ENCODE data around the gene PDIA4. TPM values are rescaled to one million over a fixed set of nuclear protein-coding genes. Genes with fewer than 3 reads are reported as not detected.
A peak's percentile ranks its signal among the peaks of the same experiment; 100 is the strongest.

Gene PDIA4
- total and polyA plus RNA-seq, 2 of the 8 experiments (the other 6 are each of a cell fraction or from before 2014, with no cell fraction given), result 119 to 303 TPM

DNA sequence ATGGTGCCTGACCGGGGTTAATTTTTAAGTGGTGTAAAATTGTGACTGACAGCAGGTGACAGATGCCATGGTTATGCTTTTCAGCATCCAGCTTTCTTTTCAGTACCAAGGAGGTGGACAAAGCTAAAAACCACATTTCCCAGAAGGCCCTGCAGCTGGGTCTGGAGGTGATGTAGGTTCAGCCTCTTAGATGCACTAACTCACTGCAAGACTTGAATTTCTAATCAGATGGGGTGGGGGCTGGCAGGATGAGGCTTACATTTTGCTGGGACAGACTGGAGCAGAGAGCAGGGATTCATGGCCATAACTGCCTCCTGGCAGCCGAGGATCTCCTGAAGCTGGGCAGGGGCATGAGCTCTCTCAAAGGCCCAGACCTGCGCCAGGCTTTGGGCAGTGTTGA lies 52.4 kb downstream of the PDIA4 start:
- Histone ChIP-seq H3K23me2 (ENCODE audit: low read depth, low read length) (no peaks in the 10 kb centered on the region), H4K5ac (ENCODE audit: insufficient read length, low read depth, low read length) (peak overlapping the region; percentile 8), H3K56ac (replicated peaks; ENCODE audit: insufficient read length, low read depth, low read length) (no peak overlapping the region), H4K8ac (ENCODE audit: extremely low read depth, insufficient read depth, low read length) (no peak overlapping the region), H3K9ac (replicated peaks in 1 of 4; ENCODE audit: extremely low read depth in 1 of 4, low read depth in 3 of 4, low read length in 3 of 4) (no peak overlapping the region; a peak in 1 of 7 replicates), H3K4me2 (ENCODE audit: insufficient read depth in 1 of 2, low read depth in 2 of 2, low read length in 2 of 2) (peak overlapping the region in 1 of 2 experiments; percentile 20; a peak in 1 of 4 replicates), H2BK5ac (ENCODE audit: low read depth, low read length) (peak overlapping the region; percentile 22; the same call in 1 of the 2 replicates), H3K79me2 (ENCODE audit: control insufficient read depth in 1 of 2, insufficient read depth in 2 of 2, low read length in 2 of 2) (no peaks in the 10 kb centered on the region), H4K91ac (replicated peaks; ENCODE audit: insufficient read length, low read length) (no peak overlapping the region), H2AFZ (ENCODE audit: low read length) (peak overlapping the region; percentile 47; the same call in 1 of the 2 replicates), H3K79me1 (ENCODE audit: low read depth, low read length) (no peaks in the 10 kb centered on the region), H3K36me3 (ENCODE audit: control insufficient read depth in 2 of 4, insufficient read depth in 4 of 4, low read length in 3 of 4) (no peaks in the 10 kb centered on the region), H3K4me3 (ENCODE audit: extremely low read depth in 1 of 4, insufficient read depth in 2 of 4, low read depth in 3 of 4, low read length in 4 of 4) (no peak overlapping the region), H3K4ac (replicated peaks; ENCODE audit: insufficient read length, low read depth, low read length) (no peak overlapping the region), H3K27ac (ENCODE audit: low read depth, low read length) (no peak overlapping the region), H3K14ac (ENCODE audit: insufficient read length) (no peak overlapping the region), H3K18ac (ENCODE audit: extremely low read depth, low read length) (no peak overlapping the region; the same call in 1 of the 2 replicates), H3K4me1 (replicated peaks in 1 of 4; ENCODE audit: control insufficient read depth in 3 of 4, insufficient read depth in 4 of 4, low read length in 3 of 4) (peaks cover 4 to 11% (median 8%) of the 10 kb centered on the region in 4 experiments), H3K27me3 (replicated peaks in 1 of 4; ENCODE audit: control insufficient read depth in 3 of 4, extremely low read depth in 1 of 4, insufficient read depth in 3 of 4, low read length in 3 of 4) (no peaks in the 10 kb centered on the region), H2AK5ac (ENCODE audit: low read depth, low read length) (no peak overlapping the region), H2BK20ac (ENCODE audit: low read length) (no peak overlapping the region), H4K20me1 (replicated peaks in 1 of 2; ENCODE audit: control insufficient read depth in 1 of 2, insufficient read depth in 2 of 2, low read length in 2 of 2) (peaks cover 0 to 1% of the 10 kb centered on the region in 2 experiments), H3K23ac (ENCODE audit: insufficient read length) (no peak overlapping the region), H2BK12ac (ENCODE audit: low read depth, low read length) (peak overlapping the region; percentile 41; the same call in 1 of the 2 replicates), H2BK15ac (ENCODE audit: low read length) (peak overlapping the region; percentile 40; the same call in 1 of the 2 replicates), H2BK120ac (replicated peaks; ENCODE audit: low read depth, low read length) (peak overlapping the region; percentile 12), H3K9me3 (ENCODE audit: insufficient read depth in 2 of 2, low read depth in 1 of 2, low read length in 1 of 2) (no peaks in the 10 kb centered on the region)
- DNase-seq (ENCODE audit: low read depth in 1 of 2, low spot score in 2 of 2) (no peak), FAIRE-seq (no peak)
- POLR2A ChIA-PET (ENCODE audit: partially characterized antibody), result interaction anchor here (0.6 kb wide), 1 partner anchor 88 kb away, joined by 3 read pairs; no protein-coding TSS in a partner anchor
- 56% methylated on average over 3 of the region's 3 CpGs; no CpG with 5 or more reads in 1 of the 2 experiments for WGBS, 2 experiments (ENCODE audit: extremely low coverage in 1 of 2, insufficient coverage in 1 of 2, insufficient read length in 1 of 2, insufficient replicate concordance in 2 of 2, low coverage in 1 of 2, low lambda C conversion rate in 2 of 2, missing lambda C conversion rate in 1 of 2)
- CTCF ChIA-PET (ENCODE audit: partially characterized antibody), result interaction anchor here (0.7 to 2.5 kb wide), 9 partner anchors 9 to 119 kb away, joined by 3 to 15 read pairs (median 3); no protein-coding TSS in a partner anchor
- TF ChIP-seq SIX5 (IDR thresholded peaks at IDR 0.05; ENCODE audit: low read depth, low read length) (peak; percentile 34), USF2 (IDR thresholded peaks at IDR 0.05; ENCODE audit: low read length) (no peak)
